K562 (cell line): ENCODE data around the gene PLD6. TPM values are rescaled to one million over a fixed set of nuclear protein-coding genes. Genes with fewer than 3 reads are reported as not detected.

Source experiments
- ELF1 ChIP-seq: fragments of 200-800 bp; sonication (Bioruptor generic); IDR thresholded peaks from 2 replicates; pipeline ENCODE4 v1.6.1; 2016; ENCODE audit warnings: missing genetic modification characterization, missing compliant biosample characterization
- JUN ChIP-seq, 2 experiments: sonication (generic) in 1 of 2; formaldehyde crosslinking in 1 of 2; IDR thresholded peaks; 2 replicates each; pipeline versions ENCODE4 v1.6.1 to v1.8.0; 2012 to 2022; ENCODE audit warnings: borderline replicate concordance in 2 of 2, mild to moderate bottlenecking in 2 of 2, improper control_type of control experiment in 1 of 2, low read depth in 1 of 2, low read length in 1 of 2, missing genetic modification reagents in 1 of 2
- MCM2 ChIP-seq: fragments of 450-650 bp; IDR thresholded peaks from 2 replicates; pipeline ENCODE4 v1.6.1; 2017; ENCODE audit warnings: low read depth, mild to moderate bottlenecking
- PPARD ChIP-seq: fragments of 250-450 bp; sonication (Bioruptor Pico); IDR thresholded peaks from 2 replicates; pipeline ENCODE4 v1.8.0; 2022; ENCODE audit warnings: inconsistent platforms, mild to moderate bottlenecking, moderate library complexity
- RAD51 ChIP-seq: fragments of 450-650 bp; IDR thresholded peaks from 2 replicates; pipeline ENCODE4 v1.7.1; 2016; ENCODE audit warnings: low read depth, mild to moderate bottlenecking, borderline replicate concordance
- RNF2 ChIP-seq: sonication (generic); IDR thresholded peaks from 2 replicates; pipeline ENCODE4 v1.6.1; 2016
- SETDB1 ChIP-seq: IDR thresholded peaks from one replicate; pipeline ENCODE4 v1.6.1; 2012; ENCODE audit warnings: low read length, control low read depth, inconsistent platforms
- SMARCC2 ChIP-seq: fragments of 450-650 bp; IDR thresholded peaks from 2 replicates; pipeline ENCODE4 v1.6.1; 2017; ENCODE audit warnings: antibody characterized with exemption, moderate library complexity, mild to moderate bottlenecking, low read depth
- SNRNP70 ChIP-seq: fragments of 200-400 bp; formaldehyde crosslinking; optimal IDR thresholded peaks from 2 replicates; pipeline ENCODE3; 2017; ENCODE audit warnings: low read depth, low read length
- TFAM ChIP-seq: fragments of 250-450 bp; sonication (Bioruptor Pico); conservative IDR thresholded peaks from 2 replicates; pipeline ENCODE4 v1.5.0; 2021; ENCODE audit warnings: mild to moderate bottlenecking, moderate library complexity
- ZNF644 ChIP-seq: fragments of 200-800 bp; sonication (Bioruptor generic); IDR thresholded peaks from 2 replicates; pipeline ENCODE4 v1.6.1; 2016; ENCODE audit warnings: low read depth, missing genetic modification characterization, missing compliant biosample characterization
- polyA plus RNA-seq, 8 experiments: library from polyadenylated mRNA; depleted of rRNA in 4 of 8; stranded (reverse) in 5 of 8; unstranded in 3 of 8; fragments of >200 nt; fragmentation: Nextera tagmentation in 2 of 8; fragmentation: Illumina TruSeq in 1 of 8; extraction: Ambion mirVana in 2 of 8; extraction: Trizol in 1 of 8; gene quantifications; 2 replicates each; pipeline versions ENCODE4 v1.2.1 to v1.2.3, GENCODE V29; 2011 to 2014; ENCODE audit warnings: inconsistent platforms in 1 of 8, missing spikeins in 1 of 8
- total RNA-seq, 7 experiments: library from RNA; depleted of rRNA in 6 of 7; stranded (reverse); fragments of >200 nt in 6 of 7; fragmentation: Illumina TruSeq in 2 of 7; extraction: Trizol in 2 of 7; gene quantifications; 2 replicates each; pipeline versions ENCODE4 v1.2.1 to v1.2.3, GENCODE V29; 2011 to 2021; ENCODE audit warnings: low replicate concordance in 1 of 7
- TF ChIP-seq, protein P1 (sequence below): fragments of 450-650 bp; IDR thresholded peaks from 2 replicates; pipeline ENCODE4 v1.6.1; 2016; ENCODE audit warnings: missing biosample characterization, missing genetic modification characterization
- TF ChIP-seq, protein P2 (sequence below): fragments of 450-650 bp; IDR thresholded peaks from 2 replicates; pipeline ENCODE4 v1.6.1; 2017; ENCODE audit warnings: mild to moderate bottlenecking, moderate library complexity
- TF ChIP-seq, protein P3 (sequence below): fragments of 250-450 bp; sonication (Bioruptor Pico); IDR thresholded peaks from 2 replicates; pipeline ENCODE4 v1.5.0; 2022; ENCODE audit warnings: mild to moderate bottlenecking
- TF ChIP-seq, protein P4 (sequence below): fragments of 250-450 bp; sonication (Bioruptor Pico); IDR thresholded peaks from 2 replicates; pipeline ENCODE4 v1.8.0; 2021; ENCODE audit warnings: borderline replicate concordance, mild to moderate bottlenecking, moderate library complexity; ENCODE audit not compliant: poor library complexity, severe bottlenecking
- TF ChIP-seq, protein P5 (sequence below): fragments of 250-450 bp; sonication (Bioruptor Pico); IDR thresholded peaks from 2 replicates; pipeline ENCODE4 v1.4.0; 2020
- TF ChIP-seq, protein P6 (sequence below): sonication (generic); formaldehyde crosslinking; IDR thresholded peaks from 2 replicates; pipeline ENCODE4 v1.9.0; 2022; ENCODE audit warnings: mild to moderate bottlenecking, missing genetic modification reagents
- TF ChIP-seq, protein P7 (sequence below): fragments of 450-650 bp; formaldehyde crosslinking; IDR thresholded peaks from 2 replicates; pipeline ENCODE4 v1.4.0; 2020; ENCODE audit warnings: mild to moderate bottlenecking, mixed read lengths

Gene PLD6
- total and polyA plus RNA-seq, 9 of the 15 experiments (the other 6 are each of a cell fraction or from before 2014, with no cell fraction given), result 3.6 to 15.6 (median 10.0) TPM

DNA sequence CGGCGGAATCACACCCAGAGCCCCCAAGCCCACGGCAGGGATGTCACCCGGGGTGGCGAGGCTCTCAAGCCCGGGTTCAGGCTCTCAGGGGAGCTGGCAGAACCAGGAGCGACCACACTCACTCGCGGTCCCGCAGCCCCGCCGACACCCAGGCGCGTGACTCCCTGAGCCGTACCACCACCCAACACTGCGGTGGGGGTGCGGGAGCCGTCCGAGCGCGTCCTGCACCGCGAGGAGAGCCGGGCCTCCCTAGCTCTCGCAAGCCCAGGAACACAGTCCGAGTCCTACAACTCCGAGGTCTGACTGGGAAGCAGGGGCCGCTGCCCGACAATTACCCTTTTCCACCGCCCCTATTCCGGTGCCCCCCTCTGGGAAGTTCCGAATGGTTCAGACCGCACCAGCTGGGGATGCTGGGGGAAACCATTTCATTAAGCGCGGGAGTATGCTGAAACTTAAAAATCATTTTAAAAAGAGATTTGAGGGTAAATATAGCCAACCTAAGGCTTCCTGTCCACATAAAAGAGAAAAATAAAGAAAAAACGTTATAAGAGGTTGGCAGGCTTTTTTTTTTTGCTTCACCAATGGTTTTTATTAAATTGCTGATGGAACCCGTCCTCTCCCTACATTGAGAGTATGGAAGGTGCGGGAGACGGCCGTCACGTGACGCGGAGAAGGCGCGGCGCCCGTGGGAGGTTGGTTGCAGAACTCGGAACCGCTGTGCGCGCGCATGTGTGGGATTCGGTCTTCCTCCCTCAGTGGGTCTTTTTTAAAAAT, 31.1 kb upstream of the PLD6 start, which contains the start of gene FLCN (continued):
- TF ChIP-seq, protein P1, sequence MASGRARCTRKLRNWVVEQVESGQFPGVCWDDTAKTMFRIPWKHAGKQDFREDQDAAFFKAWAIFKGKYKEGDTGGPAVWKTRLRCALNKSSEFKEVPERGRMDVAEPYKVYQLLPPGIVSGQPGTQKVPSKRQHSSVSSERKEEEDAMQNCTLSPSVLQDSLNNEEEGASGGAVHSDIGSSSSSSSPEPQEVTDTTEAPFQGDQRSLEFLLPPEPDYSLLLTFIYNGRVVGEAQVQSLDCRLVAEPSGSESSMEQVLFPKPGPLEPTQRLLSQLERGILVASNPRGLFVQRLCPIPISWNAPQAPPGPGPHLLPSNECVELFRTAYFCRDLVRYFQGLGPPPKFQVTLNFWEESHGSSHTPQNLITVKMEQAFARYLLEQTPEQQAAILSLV, result no peak
- TF ChIP-seq, protein P2, sequence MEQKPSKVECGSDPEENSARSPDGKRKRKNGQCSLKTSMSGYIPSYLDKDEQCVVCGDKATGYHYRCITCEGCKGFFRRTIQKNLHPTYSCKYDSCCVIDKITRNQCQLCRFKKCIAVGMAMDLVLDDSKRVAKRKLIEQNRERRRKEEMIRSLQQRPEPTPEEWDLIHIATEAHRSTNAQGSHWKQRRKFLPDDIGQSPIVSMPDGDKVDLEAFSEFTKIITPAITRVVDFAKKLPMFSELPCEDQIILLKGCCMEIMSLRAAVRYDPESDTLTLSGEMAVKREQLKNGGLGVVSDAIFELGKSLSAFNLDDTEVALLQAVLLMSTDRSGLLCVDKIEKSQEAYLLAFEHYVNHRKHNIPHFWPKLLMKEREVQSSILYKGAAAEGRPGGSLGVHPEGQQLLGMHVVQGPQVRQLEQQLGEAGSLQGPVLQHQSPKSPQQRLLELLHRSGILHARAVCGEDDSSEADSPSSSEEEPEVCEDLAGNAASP, result no peak
- TF ChIP-seq ZNF644 (tag) (no peak), SNRNP70 (no peak), PPARD (CRISPR knock-in tag) (no peak), RAD51 (peak; percentile 98), MCM2 (no peak), SETDB1 (no peak), ELF1 (tag) (peak; percentile 34), SMARCC2 (no peak), TFAM (CRISPR knock-in tag) (no peak), JUN (IDR thresholded peaks at IDR 0.05; ENCODE audit: borderline replicate concordance, low read depth, low read length) (no peak), JUN (CRISPR knock-in tag; IDR thresholded peaks at IDR 0.05; ENCODE audit: borderline replicate concordance) (no peak), RNF2 (peak; percentile 29)
- TF ChIP-seq, protein P3, sequence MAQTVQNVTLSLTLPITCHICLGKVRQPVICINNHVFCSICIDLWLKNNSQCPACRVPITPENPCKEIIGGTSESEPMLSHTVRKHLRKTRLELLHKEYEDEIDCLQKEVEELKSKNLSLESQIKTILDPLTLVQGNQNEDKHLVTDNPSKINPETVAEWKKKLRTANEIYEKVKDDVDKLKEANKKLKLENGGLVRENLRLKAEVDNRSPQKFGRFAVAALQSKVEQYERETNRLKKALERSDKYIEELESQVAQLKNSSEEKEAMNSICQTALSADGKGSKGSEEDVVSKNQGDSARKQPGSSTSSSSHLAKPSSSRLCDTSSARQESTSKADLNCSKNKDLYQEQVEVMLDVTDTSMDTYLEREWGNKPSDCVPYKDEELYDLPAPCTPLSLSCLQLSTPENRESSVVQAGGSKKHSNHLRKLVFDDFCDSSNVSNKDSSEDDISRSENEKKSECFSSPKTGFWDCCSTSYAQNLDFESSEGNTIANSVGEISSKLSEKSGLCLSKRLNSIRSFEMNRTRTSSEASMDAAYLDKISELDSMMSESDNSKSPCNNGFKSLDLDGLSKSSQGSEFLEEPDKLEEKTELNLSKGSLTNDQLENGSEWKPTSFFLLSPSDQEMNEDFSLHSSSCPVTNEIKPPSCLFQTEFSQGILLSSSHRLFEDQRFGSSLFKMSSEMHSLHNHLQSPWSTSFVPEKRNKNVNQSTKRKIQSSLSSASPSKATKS, result no peak
- TF ChIP-seq, protein P4, sequence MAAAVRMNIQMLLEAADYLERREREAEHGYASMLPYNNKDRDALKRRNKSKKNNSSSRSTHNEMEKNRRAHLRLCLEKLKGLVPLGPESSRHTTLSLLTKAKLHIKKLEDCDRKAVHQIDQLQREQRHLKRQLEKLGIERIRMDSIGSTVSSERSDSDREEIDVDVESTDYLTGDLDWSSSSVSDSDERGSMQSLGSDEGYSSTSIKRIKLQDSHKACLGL, result no peak
- TF ChIP-seq, protein P5, sequence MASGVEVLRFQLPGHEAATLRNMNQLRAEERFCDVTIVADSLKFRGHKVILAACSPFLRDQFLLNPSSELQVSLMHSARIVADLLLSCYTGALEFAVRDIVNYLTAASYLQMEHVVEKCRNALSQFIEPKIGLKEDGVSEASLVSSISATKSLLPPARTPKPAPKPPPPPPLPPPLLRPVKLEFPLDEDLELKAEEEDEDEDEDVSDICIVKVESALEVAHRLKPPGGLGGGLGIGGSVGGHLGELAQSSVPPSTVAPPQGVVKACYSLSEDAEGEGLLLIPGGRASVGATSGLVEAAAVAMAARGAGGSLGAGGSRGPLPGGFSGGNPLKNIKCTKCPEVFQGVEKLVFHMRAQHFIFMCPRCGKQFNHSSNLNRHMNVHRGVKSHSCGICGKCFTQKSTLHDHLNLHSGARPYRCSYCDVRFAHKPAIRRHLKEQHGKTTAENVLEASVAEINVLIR, result no peak
- TF ChIP-seq, protein P6, sequence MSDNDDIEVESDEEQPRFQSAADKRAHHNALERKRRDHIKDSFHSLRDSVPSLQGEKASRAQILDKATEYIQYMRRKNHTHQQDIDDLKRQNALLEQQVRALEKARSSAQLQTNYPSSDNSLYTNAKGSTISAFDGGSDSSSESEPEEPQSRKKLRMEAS, result 0 out of 2 replicates have a peak, but pooled peaks have one; percentile 12
- TF ChIP-seq, protein P7, sequence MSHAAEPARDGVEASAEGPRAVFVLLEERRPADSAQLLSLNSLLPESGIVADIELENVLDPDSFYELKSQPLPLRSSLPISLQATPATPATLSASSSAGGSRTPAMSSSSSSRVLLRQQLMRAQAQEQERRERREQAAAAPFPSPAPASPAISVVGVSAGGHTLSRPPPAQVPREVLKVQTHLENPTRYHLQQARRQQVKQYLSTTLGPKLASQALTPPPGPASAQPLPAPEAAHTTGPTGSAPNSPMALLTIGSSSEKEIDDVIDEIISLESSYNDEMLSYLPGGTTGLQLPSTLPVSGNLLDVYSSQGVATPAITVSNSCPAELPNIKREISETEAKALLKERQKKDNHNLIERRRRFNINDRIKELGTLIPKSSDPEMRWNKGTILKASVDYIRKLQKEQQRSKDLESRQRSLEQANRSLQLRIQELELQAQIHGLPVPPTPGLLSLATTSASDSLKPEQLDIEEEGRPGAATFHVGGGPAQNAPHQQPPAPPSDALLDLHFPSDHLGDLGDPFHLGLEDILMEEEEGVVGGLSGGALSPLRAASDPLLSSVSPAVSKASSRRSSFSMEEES, result peak; percentile 99
